DND-41 (cell line): ENCODE results near the gene ST6GALNAC2.
"Not testable (repeated sequence)": the region's sequence is repeated elsewhere in the genome, so short reads cannot be mapped to it uniquely, and the experiment has no call there.

Experiments
- ATAC-seq: fragments of 200-7000 bp; cut with Tn5 transposase; 3 replicates; pipeline ENCODE4 v1.9.1; 2021; ENCODE audit warnings: low read depth; ENCODE audit not compliant: insufficient read depth
- DNase-seq: peaks from one replicate; pipeline ENCODE4 v3.0.0-alpha.2; 2020
- H2AFZ ChIP-seq: 2 replicates; pipeline ENCODE4 v1.6.0; 2012; ENCODE audit warnings: low read depth, low read length
- H3K27ac ChIP-seq: 2 replicates; pipeline ENCODE4 v1.5.1; 2012; ENCODE audit warnings: low read length, inconsistent platforms
- H3K27me3 ChIP-seq: fragments of 200-600 bp; sonication (generic); 2 replicates; pipeline ENCODE4 v1.6.0; 2012; ENCODE audit warnings: low read length, mild to moderate bottlenecking, inconsistent platforms; ENCODE audit not compliant: insufficient read depth, poor library complexity
- H3K36me3 ChIP-seq: 2 replicates; pipeline ENCODE4 v1.5.1; 2012; ENCODE audit warnings: low read length, inconsistent platforms; ENCODE audit not compliant: insufficient read depth
- H3K4me1 ChIP-seq: 2 replicates; pipeline ENCODE4 v1.5.1; 2012; ENCODE audit warnings: mild to moderate bottlenecking, low read length; ENCODE audit not compliant: insufficient read depth
- H3K4me2 ChIP-seq: 2 replicates; pipeline ENCODE4 v1.6.0; 2012; ENCODE audit warnings: mild to moderate bottlenecking, moderate library complexity, low read length, inconsistent platforms; ENCODE audit not compliant: insufficient read depth
- H3K4me3 ChIP-seq, 2 experiments: fragments of 200-600 bp in 1 of 2; shearing (Covaris generic) in 1 of 2; 2 replicates each; pipeline ENCODE4 v1.5.1; 2012 to 2016; ENCODE audit warnings: inconsistent platforms in 2 of 2, low read length in 2 of 2, mild to moderate bottlenecking in 2 of 2, low read depth in 1 of 2, moderate library complexity in 1 of 2
- H3K79me2 ChIP-seq: 2 replicates; pipeline ENCODE4 v1.6.0; 2012; ENCODE audit warnings: low read length, inconsistent platforms; ENCODE audit not compliant: insufficient read depth
- H3K9ac ChIP-seq: 2 replicates; pipeline ENCODE4 v1.6.0; 2012; ENCODE audit warnings: low read depth, mild to moderate bottlenecking, inconsistent platforms, low read length, moderate library complexity
- H3K9me3 ChIP-seq: 2 replicates; pipeline ENCODE4 v1.5.1; 2012; ENCODE audit warnings: low read length, moderate library complexity, mild to moderate bottlenecking, inconsistent platforms; ENCODE audit not compliant: insufficient read depth, severe bottlenecking
- H4K20me1 ChIP-seq: 2 replicates; pipeline ENCODE4 v1.6.0; 2012; ENCODE audit warnings: low read length; ENCODE audit not compliant: insufficient read depth
- CTCF ChIP-seq: IDR thresholded peaks from 2 replicates; pipeline ENCODE4 v1.5.1; 2012; ENCODE audit warnings: borderline replicate concordance, low read length, moderate library complexity, mild to moderate bottlenecking; ENCODE audit not compliant: poor library complexity, severe bottlenecking; ENCODE audit errors: extremely low read depth
- EZH2 ChIP-seq: IDR thresholded peaks from 3 replicates; pipeline ENCODE4 v1.6.1; 2012; ENCODE audit warnings: borderline replicate concordance, low read depth, mild to moderate bottlenecking, moderate library complexity, low read length, inconsistent platforms; ENCODE audit not compliant: severe bottlenecking

Gene ST6GALNAC2

GRCh38 chr17:76617838-76618237 lies 32.2 kb upstream of the ST6GALNAC2 start:
- H3K9ac ChIP-seq, result no peak overlapping the region
- TF ChIP-seq EZH2 (no peak), CTCF (no peak)
- DNase-seq (no peak), ATAC-seq (no peak)
- H3K27ac ChIP-seq, result no peak overlapping the region
- H3K4me3 ChIP-seq, result no peak overlapping the region
- H3K36me3 ChIP-seq, result no peaks in the 10 kb centered on the region
- H2AFZ ChIP-seq, result no peak overlapping the region
- no peaks in the 10 kb centered on the region for H3K4me1 ChIP-seq
- H3K27me3 ChIP-seq, result no peaks in the 10 kb centered on the region
- H4K20me1 ChIP-seq, result no peaks in the 10 kb centered on the region
- no peaks in the 10 kb centered on the region for H3K9me3 ChIP-seq
- H3K79me2 ChIP-seq, result no peaks in the 10 kb centered on the region
- H3K4me2 ChIP-seq, result no peak overlapping the region

DNA sequence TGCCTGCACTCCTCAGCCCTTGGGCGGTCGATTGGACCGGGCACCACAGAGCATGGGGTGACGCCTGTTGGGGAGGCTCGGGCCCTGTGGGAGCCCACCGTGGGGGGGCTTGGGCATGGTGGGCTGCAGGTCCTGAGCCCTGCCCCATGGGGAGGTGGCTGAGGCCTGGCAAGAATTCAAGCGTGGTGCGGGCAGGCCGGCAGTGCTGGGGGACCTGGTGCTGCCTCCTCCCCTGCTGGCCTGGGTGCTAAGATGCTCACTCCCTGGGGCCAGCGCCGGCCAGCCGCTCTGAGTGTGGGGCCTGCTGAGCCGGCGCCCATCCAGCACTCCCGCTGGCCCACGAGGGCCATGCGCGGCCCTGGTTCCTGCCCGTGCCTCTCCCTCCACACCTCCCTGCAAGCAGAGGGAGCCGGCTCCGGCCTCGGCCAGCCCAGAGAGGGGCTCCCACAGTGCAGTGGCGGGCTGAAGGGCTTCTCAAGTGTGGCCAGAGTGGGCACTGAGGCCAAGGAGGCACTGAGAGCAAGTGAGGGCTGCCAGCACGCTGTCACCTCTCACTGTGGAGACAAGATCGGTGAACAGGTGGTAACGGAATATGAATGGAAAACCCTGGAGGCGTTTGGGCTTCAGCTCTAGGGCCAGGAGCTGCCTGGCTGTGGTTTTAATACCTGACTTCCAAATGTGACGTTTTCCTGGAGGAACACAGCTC lies 29.4 kb upstream of the ST6GALNAC2 start:
- Histone ChIP-seq H3K4me2 (no peak overlapping the region), H3K79me2 (no peaks in the 10 kb centered on the region), H3K4me3 (no peak overlapping the region), H3K27me3 (peaks cover 2% of the 10 kb centered on the region), H3K9ac (no peak overlapping the region), H4K20me1 (no peaks in the 10 kb centered on the region), H3K4me1 (no peaks in the 10 kb centered on the region), H2AFZ (no peak overlapping the region), H3K36me3 (no peaks in the 10 kb centered on the region), H3K27ac (no peak overlapping the region), H3K9me3 (no peaks in the 10 kb centered on the region)
- no peak for TF ChIP-seq EZH2
- TF ChIP-seq CTCF, result no peak
- DNase-seq (no peak), ATAC-seq (no peak)

DNA sequence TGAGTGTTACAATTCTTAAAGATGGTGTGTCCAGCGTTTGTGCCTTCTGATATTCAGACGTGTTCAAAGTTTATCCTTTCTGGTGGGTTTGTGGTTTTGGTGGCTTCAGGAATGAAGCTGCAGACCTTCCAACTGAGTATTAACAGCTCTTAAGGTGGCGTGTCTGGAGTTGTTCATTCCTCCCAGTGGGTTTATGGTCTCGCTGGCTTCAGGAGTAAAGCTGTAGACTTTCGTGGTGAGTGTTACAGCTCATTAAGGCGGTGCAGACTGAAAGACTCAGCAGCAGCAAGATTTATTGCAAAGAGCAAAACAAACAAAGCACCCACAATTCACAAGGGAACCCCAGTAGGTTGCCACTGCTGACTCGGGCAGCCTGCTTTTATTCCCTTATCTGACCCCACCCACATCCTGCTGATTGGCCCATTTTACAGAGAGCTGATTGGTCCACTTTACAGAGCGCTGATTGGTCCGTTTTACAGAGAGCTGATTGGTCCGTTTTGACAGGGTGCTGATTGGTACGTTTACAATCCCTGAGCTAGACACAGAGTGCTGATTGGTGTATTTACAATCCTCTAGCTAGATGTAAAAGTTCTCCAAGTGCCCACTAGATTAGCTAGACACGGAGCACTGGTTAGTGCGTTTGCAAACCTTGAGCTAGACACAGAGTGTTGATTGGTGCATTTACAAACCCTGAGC lies 28.6 kb upstream of the ST6GALNAC2 start:
- ATAC-seq, H4K20me1 ChIP-seq, H3K36me3 ChIP-seq, H3K9me3 ChIP-seq, H3K79me2 ChIP-seq, DNase-seq, H3K4me2 ChIP-seq, H3K27me3 ChIP-seq, H3K4me1 ChIP-seq, H3K27ac ChIP-seq, H2AFZ ChIP-seq, H3K9ac ChIP-seq, H3K4me3 ChIP-seq: not testable (repeated sequence)

- H3K27me3 ChIP-seq, result peaks cover 2% of the 10 kb centered on the region
- no peak for DNase-seq
- H3K4me3 ChIP-seq, result no peak overlapping the region
- H4K20me1 ChIP-seq, result no peaks in the 10 kb centered on the region
- H3K9me3 ChIP-seq, result no peaks in the 10 kb centered on the region
- H3K4me1 ChIP-seq, result no peaks in the 10 kb centered on the region
- TF ChIP-seq CTCF (no peak), EZH2 (no peak)
- no peak for ATAC-seq
- H3K9ac ChIP-seq, result no peak overlapping the region
- H3K27ac ChIP-seq, result no peak overlapping the region
- H3K4me2 ChIP-seq, result no peak overlapping the region
- H2AFZ ChIP-seq, result no peak overlapping the region
- H3K79me2 ChIP-seq, result no peaks in the 10 kb centered on the region
- H3K36me3 ChIP-seq, result no peaks in the 10 kb centered on the region
Measured at GRCh38 chr17:76612977-76613851, 27.6 kb upstream of the ST6GALNAC2 start.
